HG02588 (cell line): ENCODE data around the gene RRBP1.
A peak's percentile ranks its signal among the peaks of the same experiment; 100 is the strongest.
"Not testable (repeated sequence)": the region's sequence is repeated elsewhere in the genome, so short reads cannot be mapped to it uniquely, and the experiment has no call there.

Source experiments
- ATAC-seq: cut with Tn5 transposase; IDR thresholded peaks from one replicate; pipeline ENCODE4 v1.9.1; 2021; ENCODE audit warnings: mild to moderate bottlenecking, moderate library complexity; ENCODE audit not compliant: unreplicated experiment

RRBP1 gene

DNA sequence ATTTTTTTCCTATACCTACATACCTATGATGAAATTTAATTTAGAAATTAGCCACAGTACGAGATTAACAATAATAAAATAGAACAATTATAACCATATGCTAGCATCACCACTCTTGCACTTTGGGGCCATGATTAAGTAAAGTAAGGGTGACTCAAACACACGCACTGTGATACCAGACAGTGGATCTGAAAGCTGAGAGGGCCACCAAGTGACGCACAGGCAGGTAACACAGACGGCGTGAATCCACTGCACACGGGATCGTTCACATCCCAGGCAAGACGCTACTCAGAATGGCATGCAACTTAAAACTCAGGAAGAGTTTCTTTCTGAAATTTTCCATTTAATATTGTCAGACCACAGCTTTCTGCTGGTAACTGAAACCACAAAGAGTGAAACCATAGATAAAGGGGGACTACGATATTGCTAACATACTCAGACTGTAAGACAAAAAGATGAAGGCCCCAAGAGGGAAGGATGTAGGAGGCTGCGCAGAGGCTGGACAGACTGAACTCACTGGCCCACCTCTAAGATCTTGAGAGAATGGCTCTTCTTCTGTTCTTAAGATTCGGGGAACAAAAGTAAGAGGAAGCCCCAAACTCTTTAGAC lies 17.9 kb downstream of the RRBP1 start:
- ATAC-seq, result no peak

- no peak for ATAC-seq
Measured at GRCh38 chr20:17663486-17663885, 18.6 kb downstream of the RRBP1 start.

- ATAC-seq, result no peak
Measured at GRCh38 chr20:17663040-17663399, 19.0 kb downstream of the RRBP1 start.

- peak; percentile 51 for ATAC-seq
Measured at GRCh38 chr20:17662333-17663039, 19.6 kb downstream of the RRBP1 start.

DNA sequence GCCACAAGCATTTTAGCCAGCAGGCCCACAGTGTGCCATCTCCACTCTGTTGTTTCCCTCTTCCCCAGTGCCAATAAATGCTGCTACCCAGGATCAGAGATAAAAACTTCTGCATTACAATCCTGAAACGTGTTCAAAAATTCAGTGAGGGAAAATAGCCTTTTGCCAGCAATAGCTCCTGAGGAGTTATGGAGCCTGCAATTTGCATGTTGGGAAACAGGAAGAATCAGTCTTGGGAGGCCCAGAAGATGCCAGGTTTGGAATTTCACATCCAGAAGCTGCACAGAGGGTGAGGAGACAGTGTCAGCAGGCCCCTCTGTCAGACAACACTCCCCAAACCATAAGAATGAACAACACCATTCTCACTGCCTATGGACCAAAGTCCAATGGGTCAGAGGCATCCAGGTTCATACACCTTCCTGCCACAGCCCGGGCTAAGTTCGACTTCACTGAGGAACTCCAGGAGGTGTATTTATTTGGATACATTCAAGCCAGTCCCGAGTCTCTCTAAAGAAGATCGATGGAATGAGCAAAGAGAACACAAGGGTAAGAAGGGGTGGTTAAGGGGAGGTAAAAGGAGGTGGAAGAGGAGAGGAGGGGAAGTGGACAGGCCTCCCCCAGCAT lies 20.8 kb downstream of the RRBP1 start:
- no peak for ATAC-seq

GRCh38 chr20:17660667-17661066 lies 21.4 kb downstream of the RRBP1 start:
- no peak for ATAC-seq

DNA sequence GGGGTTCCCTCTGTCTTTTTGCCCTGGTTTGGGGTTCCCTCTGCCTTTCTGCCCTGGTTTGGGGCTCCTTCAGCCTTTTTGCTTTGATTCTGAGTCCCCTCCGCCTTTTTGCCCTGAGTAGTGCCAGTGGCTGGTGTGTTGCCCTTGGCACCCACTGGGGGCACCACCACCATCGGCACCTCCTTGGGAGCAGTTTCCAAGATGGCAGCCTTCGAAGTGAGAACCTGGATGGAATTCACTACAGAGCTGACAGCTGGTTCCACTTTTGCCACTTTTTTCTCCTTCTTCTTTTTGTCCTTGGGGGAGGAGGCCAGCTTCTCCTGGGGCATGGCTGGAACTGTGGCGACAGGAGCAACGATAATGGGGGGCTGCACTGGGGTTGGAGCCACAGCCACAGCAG lies 22.2 kb downstream of the RRBP1 start:
- ATAC-seq, result no peak

- ATAC-seq, result not testable (repeated sequence)
Measured at GRCh38 chr20:17659344-17659743, 22.7 kb downstream of the RRBP1 start.

DNA sequence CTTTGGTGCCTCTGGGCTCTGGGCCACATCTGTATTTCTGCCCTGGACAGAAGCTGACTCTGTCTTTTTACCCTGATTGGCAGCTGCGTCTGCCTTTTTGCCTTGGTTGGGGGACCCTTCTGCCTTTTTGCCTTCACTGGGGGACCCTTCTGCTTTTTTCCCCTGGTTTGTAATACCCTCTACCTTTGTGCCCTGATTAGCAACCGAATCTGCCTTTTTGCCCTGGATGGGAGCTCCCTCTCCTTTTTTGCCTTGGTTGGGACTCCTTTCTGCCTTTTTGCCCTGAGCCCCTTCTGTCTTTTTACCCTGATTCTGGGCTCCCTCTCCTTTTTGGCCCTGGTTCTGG lies 23.4 kb downstream of the RRBP1 start:
- no peak for ATAC-seq

DNA sequence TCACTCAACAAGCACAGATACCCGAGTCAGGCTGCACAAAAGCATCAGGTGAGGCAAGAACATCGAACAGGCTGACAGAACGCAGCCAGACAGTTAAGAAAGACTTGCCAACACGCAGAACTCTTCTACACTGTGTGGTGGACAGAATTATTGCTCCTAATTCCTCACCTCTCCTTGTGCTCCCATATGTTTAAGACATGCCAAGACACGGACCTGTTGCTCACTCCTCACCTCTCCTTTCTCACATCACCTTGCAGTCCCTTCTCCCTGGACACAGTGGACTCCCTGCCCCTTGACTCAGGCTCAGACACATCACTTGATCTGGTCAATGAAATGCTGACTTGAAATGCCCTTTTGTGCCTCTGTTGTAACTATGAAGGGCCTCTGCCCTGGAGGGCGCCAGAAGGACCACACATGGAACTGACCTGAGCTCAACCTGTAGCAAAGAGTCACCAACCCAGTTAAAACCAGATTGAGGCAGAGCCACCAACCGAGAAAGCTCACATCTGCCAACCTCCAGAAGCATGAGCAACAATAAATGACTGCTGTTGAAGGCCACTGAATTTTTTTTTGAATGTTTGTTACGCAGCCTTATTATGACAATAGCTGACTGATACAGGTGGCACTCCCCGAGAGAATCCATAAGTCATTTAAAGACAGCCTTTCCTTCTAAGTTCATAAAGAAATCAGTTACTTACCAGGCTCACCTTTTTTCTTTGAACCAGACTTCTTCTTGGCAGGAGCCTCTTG lies 24.0 kb downstream of the RRBP1 start:
- ATAC-seq, result no peak

DNA sequence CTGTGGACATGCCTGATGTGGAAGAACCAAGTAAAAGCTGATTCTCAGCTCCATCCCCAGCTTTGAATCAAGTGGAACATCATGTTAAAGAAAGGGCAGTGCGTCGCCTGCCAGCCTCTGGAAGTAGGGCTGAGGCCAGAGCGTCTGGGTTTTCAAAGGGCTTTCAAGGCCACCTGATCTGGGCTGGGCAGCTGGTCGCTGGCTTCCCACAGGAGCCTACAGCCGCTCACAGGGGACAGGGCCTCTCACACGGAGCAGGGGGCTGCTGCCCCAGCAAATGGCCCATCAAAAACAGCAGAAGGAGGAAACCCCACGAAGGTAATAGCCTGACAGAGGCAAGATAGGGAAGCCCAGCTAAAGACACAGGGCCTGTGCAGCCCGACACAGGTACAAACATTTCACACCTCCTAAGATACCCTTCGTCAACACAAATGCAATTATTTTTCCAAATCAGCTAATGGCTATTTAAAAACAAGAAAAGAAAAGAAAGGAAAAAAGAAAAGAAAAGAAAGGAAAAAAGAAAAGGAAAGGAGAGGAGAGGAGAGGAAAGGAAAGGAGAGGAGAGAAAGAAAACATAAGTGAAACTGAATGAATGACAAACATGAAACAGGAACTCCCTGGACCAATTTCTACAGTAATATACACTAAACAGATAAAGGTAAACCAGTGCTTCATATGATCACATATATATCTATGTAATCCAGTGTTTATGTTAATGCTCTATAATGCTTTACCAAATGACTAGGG lies 24.8 kb downstream of the RRBP1 start:
- no peak for ATAC-seq

GRCh38 chr20:17655865-17656479 lies 26.1 kb downstream of the RRBP1 start:
- no peak for ATAC-seq

DNA sequence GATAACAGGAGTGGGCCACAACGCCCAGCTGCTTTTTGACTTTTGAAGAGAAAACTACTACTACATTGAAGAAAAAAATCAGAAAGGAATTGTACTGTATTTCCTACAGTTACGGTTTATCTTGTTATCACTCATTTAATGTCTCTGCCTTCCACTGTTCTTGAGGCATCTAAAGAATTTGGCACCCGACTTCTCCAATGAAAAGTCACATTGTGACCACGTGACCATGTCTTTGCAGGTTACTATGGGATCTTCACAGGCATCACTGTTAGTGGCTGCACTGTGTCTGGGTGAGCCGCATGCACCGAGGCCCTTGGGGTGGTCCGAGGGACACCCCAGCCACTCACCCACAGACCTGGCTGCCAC lies 26.8 kb downstream of the RRBP1 start:
- no peak for ATAC-seq

DNA sequence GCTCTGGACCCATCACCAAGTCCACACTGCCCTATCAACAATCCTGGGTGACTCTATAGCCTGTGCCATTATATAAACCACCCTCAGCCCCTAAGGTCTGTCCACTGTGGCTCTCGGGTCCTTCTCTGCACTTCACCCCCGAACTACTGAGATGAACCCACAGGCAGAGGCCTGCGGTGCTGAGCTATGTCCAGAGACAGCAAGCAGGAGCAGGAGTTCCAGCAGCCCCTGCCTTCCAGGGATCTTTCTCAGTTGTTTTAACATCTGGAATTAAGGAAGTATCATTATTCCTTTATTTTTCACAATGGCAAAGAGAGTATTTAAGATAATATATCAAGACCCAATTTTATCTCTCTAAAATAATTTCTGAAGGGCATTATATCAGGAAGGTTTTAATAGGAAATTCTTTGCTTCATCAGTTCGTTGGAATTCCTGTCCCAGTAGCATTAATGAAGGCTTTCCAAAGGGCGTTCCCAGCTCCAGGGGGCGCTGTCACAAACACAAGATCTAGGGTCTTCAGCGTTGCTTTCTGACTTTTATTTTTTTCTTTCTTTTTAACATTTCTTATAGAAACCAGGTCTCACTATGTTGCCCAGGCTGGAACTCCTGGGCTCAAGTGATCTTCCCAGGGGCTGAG lies 27.3 kb downstream of the RRBP1 start:
- ATAC-seq, result no peak

DNA sequence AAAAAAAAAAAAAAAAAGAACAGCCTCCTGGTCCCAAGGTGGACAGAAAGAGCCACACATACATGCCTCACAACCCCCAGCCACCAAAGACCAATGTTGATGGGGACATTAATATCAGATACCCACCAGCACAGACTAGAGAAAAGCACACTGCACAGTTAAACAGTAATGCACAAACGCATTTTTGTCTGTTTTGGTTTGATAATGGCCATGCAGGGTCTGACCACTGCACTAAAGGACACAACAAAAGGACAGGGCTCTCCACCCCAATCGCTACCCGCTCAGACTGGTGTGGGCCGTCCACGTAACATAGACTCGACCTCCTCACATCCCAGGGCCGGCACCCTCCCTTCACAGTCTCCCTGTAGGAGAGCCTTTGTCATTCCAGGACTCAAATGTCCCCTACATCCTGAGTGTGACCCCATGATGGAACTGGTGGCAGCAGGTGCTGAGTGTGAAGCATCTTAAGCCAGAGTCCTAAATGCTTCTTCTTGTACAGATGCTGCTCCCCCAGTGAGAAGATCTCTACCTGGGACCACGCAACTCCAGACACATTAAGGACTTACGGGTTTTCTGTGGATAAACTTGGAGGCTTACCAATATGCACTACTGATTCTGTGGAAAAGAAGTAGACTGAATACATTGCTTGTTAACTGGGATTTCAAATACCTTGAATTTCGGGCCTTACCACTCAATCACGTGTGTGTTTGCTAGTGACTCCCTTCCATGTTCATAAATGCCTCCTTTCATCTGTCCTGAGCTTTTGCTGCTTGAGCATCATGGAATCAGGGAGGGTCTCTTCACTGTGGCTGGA lies 28.0 kb downstream of the RRBP1 start:
- ATAC-seq, result no peak

DNA sequence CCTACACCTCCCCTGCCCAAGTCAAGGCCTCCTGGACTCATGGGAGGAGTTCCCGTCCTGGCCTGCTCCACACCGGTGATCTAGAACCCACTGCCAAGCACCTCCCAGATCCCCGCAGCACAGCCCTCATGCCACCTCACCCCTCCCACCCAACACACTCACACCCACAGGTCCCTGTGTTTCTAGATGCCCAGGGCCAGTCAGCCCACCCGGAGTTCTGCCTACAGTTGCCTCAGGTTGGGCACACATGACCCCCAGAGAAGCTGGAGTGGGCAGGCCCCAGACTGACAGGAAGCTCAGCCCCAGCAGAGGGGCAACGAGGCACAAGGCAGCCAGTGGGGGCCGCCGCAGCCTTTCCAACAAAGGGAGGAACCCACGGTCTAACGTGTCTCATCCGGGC lies 29.6 kb downstream of the RRBP1 start:
- no peak for ATAC-seq

DNA sequence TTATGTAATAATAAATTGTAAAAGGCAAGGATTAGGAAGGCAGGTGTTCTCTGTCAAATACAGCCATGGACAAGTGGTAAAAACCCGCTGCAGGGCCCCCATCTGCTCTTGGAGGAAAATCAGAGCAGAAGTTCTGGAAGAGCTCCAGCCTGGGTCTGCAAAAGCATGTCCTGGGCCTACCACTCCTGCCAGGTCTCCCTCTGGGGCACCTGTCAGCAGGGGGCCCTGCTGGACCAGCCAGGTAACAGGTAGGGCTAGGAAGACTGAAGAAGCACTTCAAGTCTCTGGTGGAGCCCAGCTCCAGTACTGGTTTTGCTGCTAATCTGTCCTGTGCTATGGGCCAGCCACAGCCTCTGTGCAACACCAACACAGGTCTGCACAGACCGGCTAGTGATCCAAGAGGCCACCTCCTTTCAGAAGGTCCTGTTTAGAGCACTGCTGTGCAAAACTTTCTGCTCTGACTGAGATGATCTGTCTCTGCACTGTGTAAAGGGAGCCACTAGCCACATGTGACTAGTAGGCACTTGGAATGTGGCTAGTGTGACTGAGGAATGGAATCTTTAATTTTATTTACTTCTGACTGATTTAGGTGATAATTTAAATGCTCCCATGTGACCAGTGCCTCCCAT lies 30.2 kb downstream of the RRBP1 start:
- ATAC-seq, result no peak

DNA sequence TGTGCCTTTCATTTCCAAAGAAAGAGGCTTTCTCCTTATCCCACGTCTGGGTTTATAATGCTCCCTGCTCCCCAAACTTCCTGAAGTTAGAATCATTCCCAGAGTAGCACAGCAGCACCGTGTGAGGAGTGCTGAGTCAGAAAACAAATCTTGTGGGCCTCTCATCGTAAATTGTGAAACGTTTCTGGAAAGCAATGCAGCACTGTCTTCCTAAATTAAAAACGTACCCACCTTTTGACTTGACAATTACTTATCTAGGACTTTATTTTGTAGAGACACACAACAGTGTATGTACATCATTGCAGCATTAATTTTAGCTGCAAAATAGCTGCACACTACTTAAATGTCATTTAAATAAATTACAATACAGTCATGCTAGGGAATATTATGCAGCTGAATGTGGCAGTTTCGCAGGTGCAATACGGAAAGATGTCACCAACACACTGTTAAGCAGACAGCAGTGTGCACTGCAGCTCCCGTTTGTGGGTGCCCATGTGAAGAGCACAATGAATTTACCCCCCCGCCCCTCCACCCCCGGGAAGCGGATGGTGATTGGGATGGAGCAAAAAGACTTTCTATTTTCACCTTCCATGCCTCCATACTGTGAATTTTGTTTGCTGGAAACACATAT lies 30.8 kb downstream of the RRBP1 start:
- ATAC-seq, result no peak
